Fibroblast of skin of right quadriceps (primary cell): ENCODE measurements around the gene NR1D2.

Source experiments
- DNase-seq: peaks from one replicate; pipeline ENCODE4 v3.0.0-alpha.2; 2013

Gene NR1D2

DNA sequence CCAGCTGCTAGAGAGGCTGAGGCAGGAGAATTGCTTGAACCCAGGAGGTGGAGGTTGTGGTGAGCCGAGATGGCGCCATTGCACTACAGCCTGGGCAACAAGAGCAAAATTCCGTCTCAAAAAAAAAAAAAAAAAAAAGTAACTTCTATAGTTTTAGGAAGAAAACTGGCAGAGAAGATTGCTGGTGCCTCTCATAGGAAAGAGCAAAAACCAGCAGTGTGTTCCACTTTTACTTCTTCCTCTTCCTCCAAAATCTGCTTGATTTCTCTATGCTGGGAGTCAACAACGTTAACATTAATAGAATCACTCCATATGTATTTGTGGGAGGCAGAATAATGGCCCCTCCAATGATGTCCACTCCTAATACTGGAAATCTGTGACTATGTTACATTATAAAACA lies 12.5 kb upstream of the NR1D2 start:
- no peak for DNase-seq

- DNase-seq: no peak
These were observed 10.8 kb upstream of the NR1D2 start for GRCh38 chr3:23934253-23934652.

DNA sequence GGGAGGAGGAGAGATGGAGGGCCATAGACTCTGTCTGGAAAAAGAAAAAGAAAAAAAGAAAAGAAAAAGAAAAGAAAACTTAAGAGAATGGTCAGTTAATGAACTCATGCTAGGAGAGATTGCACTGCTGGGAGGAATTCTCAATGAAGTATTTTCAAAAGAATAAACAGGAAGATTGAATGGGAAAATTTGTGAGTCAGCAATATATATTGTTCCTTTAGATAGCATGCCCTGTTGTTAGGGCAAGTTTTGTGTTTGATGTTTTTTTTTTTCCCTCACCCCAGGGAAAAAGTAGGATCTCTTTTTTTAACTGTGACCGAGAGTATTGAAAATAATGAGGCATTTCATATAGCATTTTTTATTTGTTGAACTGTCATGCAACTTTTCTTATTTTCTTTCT lies 7.8 kb upstream of the NR1D2 start:
- no peak for DNase-seq

- no peak for DNase-seq
These were observed 6.4 kb upstream of the NR1D2 start for GRCh38 chr3:23938688-23939087.

- DNase-seq: no peak
These were observed 4.3 kb upstream of the NR1D2 start for GRCh38 chr3:23940775-23941174.

- no peak for DNase-seq
These were observed 3.6 kb upstream of the NR1D2 start for GRCh38 chr3:23941440-23941839.

GRCh38 chr3:23942546-23942945 lies 2.5 kb upstream of the NR1D2 start:
- no peak for DNase-seq

DNA sequence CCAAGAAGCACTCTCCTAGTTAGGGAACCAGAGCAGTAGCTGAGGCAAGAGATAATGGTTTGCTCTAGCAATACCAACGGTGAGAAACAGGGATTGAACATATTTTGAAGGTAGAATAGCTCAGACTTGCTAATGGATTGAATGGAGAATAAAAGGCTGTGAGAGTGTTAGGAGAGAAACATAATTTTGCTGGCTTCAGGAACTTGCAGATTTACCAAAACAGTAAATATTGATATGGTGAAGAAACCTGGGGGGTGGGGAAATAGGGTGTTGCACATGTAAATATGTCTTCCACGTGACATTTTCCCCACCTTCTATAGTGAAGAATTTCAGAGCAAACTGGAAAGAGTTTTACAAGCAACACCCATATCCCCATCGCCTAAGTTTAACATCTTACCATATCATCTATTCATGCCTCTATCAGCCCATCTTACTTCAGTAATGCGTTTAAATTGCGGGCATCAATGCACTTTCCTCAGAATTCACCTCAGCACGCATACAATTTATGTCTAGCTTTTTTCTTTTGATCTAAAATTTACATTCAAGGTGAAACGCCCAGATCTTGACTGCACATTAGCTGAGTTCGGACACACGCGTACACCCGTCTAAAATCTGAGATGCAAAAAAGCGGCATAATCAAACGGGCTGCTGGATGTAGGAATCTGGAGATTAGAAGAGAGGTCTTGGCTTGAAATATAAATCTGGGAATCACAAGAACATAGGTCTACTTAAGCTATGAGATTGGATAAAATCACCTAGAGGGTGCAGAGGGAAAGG lies 891 bp upstream of the NR1D2 start:
- DNase-seq: no peak

DNA sequence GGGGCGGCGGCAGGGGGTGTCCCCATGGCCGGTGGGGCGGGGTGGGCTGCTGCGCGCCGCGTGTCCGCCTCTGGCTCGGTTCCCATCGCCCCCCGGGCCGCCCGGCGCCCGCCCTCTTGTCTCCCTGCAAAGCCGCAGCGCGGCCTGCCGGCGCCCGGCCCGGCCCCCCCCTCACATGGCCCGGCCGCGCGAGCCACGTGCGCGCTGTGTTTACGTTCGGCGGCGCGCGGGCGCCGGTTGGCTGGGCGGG lies 502 bp downstream of the NR1D2 start:
- no peak for DNase-seq

GRCh38 chr3:23945913-23946687 lies 1.0 kb downstream of the NR1D2 start:
- peak; percentile 98 for DNase-seq

GRCh38 chr3:23948761-23949160 lies 3.7 kb downstream of the NR1D2 start:
- no peak for DNase-seq

DNA sequence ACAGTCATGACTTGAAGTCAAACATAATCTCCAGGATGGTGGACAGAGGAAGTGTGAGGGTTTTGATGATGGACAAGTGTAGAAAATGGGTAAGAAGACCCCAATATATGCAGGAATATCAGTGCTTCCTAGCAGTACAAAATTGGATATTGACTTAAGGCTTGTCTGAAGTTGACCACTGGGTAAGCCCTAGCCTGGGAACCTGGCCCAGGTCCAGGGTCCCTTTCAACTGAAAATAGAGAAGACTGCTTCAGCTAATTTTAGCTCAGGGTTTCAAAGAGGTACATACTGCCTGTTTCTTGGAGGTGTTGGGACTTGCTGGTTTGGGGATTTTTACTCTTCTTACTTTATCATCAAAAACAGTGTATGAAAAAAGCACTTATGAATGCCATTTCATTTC lies 4.7 kb downstream of the NR1D2 start:
- no peak for DNase-seq

GRCh38 chr3:23950293-23950692 lies 5.2 kb downstream of the NR1D2 start:
- no peak for DNase-seq

- no peak for DNase-seq
These were observed 7.6 kb downstream of the NR1D2 start for GRCh38 chr3:23952646-23953045.

DNA sequence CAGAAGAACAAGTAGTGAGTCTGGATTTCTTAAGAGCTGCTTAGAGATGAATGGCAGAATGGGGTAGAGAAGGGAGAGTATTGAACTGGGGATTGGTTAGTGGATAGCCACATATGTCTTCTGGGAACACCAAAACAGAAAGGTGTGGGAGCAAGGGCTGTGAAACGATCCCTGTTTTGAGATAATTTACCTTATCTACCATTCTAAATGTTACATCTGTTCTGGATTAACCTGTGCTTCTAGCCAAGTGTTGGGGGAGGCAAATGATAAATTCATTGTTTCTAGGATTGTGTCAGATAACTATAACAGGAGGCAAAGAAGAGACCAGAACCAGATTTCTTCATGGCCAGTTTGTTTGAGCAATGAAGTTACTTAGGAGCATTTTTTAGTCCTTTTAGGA lies 8.4 kb downstream of the NR1D2 start:
- DNase-seq: no peak

DNA sequence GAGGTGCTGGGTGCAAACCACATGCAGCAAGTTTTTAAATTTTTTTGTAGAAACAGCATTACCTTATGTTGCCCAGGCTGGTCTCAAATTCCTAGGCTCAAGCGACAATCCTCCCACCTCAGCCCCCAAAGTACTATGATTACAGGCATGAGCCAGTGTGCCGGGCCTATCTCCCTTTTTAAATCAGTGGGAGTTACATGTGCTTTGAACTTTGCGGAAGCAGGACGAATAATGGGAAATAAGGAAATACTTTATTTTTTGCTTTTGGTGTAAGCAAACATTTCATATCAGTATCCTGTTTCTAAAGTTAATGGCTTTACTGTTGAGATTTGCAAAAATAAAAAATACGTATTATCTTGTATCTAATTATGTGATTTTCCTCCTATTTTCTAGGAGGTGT lies 9.1 kb downstream of the NR1D2 start:
- DNase-seq: no peak

DNA sequence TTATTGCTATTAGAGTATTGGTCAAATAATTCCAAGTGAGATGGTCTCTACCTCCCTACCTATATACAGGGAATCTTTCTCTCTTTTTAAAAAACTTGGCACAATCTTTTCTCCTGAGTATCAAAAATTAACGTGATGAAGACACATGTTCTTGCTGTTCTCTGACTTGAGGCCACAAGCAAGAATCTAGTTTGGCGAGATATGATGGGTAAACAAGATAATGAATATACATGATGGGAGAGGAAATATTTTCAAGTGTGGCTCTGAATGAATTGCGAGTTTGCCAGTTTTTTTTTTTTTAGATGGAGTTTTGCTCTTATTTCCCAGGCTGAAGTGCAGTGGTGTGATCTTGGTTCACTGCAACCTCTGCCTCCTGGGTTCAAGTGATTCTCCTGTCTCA lies 11.6 kb downstream of the NR1D2 start:
- no peak for DNase-seq

DNA sequence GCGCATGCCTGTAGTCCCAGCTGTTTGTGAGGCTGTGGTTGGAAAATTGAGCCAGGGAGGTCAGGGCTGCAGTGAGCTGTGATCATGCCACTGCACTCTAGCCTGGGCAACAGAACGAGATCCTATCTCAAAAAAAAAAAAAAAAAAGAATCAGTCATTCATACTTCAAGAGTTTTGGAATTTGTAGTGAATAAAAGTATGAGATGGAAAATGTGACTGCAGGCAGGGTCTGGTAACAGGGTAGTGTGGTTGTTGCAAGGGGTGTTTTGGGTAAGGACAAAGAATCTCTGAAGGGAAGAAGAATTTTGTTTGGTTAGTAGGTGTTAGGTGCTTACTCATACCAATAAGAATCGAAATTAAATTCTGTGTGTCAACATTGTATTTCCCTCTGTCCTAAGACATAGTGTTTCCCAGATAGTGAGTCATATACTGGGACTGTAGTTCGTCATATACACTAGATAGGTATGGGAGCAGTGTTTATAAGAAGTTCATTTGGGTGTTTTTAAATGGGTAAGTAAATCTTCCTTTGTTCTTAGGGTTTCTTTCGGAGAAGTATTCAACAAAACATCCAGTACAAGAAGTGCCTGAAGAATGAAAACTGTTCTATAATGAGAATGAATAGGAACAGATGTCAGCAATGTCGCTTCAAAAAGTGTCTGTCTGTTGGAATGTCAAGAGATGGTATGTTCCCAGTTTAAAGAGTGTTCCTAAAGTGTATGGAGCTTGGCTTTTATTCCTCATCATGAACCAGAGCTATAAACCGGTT lies 14.2 kb downstream of the NR1D2 start:
- DNase-seq: peak; percentile 90

DNA sequence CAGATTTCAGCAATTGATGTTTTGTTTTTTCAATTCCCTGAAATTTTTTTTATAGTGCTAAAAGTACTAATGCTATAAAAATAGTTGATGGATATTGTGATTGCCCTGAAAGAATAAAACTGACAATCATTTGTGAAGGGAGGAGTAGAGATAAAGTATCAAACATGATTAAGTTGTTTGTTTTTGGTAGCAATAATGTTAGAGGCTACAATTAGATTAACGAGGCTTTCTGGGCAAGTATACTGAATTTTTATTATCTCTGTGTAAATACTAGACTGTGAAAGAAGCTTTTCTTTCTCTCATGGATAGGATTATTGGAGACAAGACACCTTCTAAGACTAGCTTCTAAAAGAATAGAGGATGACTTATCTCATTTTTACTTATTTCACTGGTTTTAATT lies 15.6 kb downstream of the NR1D2 start:
- DNase-seq: no peak

DNA sequence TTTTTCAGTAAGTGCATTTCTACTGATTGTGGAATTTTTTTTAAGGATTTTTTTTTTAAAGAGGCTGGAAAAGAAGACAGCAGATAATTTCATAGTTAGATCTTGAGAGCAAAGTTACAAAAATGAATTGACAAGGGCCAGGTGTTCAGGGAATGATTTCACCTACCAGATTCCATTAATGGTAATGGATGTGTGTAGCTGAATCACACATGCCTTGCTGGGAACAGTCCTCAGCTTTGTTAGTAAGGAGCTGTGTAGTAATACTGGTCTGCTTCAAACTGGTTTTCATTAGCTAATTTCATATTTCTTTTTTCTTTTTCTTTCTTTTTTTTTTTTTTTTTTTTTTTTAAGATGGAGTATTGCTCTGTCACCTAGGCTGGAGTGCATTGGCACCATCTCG lies 16.0 kb downstream of the NR1D2 start:
- DNase-seq: no peak

DNA sequence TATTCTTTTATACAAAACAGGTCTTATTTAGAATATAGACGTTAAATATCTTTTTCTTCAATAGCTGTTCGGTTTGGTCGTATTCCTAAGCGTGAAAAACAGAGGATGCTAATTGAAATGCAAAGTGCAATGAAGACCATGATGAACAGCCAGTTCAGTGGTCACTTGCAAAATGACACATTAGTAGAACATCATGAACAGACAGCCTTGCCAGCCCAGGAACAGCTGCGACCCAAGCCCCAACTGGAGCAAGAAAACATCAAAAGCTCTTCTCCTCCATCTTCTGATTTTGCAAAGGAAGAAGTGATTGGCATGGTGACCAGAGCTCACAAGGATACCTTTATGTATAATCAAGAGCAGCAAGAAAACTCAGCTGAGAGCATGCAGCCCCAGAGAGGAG lies 16.8 kb downstream of the NR1D2 start:
- no peak for DNase-seq

DNA sequence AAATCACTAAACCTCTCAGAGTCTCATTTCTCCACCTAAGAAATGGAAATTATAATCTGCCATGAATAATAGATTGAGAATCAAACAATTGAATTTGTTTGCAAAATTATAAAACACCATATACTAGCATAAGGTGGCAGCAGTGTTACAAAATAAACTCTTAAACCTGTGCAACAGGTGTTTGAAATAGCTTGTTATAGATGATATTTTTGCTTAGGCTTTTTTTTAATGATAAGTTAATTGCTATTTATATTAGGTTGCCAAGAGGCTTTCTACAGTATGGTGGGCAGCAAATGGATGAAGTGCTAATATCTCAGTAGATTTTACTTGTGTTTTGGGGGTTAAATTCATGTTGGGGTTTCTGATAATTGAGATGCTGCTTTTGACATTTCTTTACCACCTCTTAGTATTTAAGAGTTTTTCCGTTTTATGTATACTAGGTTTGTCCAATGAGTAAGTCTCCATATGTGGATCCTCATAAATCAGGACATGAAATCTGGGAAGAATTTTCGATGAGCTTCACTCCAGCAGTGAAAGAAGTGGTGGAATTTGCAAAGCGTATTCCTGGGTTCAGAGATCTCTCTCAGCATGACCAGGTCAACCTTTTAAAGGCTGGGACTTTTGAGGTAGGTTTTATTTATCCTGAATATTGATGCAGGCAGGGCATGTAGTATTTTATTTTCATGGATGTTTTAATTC lies 19.6 kb downstream of the NR1D2 start:
- peak; percentile 51 for DNase-seq

GRCh38 chr3:23966328-23966727 lies 21.2 kb downstream of the NR1D2 start:
- peak; percentile 85 for DNase-seq
